ENCODE results near the gene MTR.

The MTR gene

GRCh38 chr1:236795035-236795756, at the start of gene MTR:
Gene MTR (plus strand): TSS chr1:236795292. CDS start chr1:236795704, 412 bp downstream.
- DNase-seq: peak; percentile 100

- DNase-seq: no peak
These were observed 48.3 kb upstream of the MTR start for GRCh38 chr1:236746785-236747184.

GRCh38 chr1:236747311-236747985, 47.6 kb upstream of the MTR start:
- no peak for DNase-seq

- DNase-seq: no peak
These were observed 46.7 kb upstream of the MTR start for GRCh38 chr1:236748268-236748870.

- DNase-seq: no peak
These were observed 44.2 kb upstream of the MTR start for GRCh38 chr1:236750928-236751327.

GRCh38 chr1:236751385-236751784, 43.7 kb upstream of the MTR start:
- no peak for DNase-seq

GRCh38 chr1:236751935-236752334, 43.2 kb upstream of the MTR start:
- DNase-seq: no peak

GRCh38 chr1:236753516-236753915, 41.6 kb upstream of the MTR start:
- peak; percentile 66 for DNase-seq

GRCh38 chr1:236753964-236754363, 41.1 kb upstream of the MTR start:
- DNase-seq: no peak

- DNase-seq: no peak
These were observed 40.4 kb upstream of the MTR start for GRCh38 chr1:236754525-236755210.

GRCh38 chr1:236757640-236758039, 37.5 kb upstream of the MTR start:
- DNase-seq: no peak

- DNase-seq: peak; percentile 56
These were observed 35.7 kb upstream of the MTR start for GRCh38 chr1:236759252-236759859.

GRCh38 chr1:236760480-236760879, 34.6 kb upstream of the MTR start:
- no peak for DNase-seq

- no peak for DNase-seq
These were observed 34.1 kb upstream of the MTR start for GRCh38 chr1:236760986-236761385.

GRCh38 chr1:236761397-236762132, 33.5 kb upstream of the MTR start:
- DNase-seq: no peak

GRCh38 chr1:236762410-236762809, 32.7 kb upstream of the MTR start:
- no peak for DNase-seq

GRCh38 chr1:236765831-236766230, 29.3 kb upstream of the MTR start:
- no peak for DNase-seq

GRCh38 chr1:236766506-236766905, 28.6 kb upstream of the MTR start:
- DNase-seq: peak; percentile 24

GRCh38 chr1:236767276-236767675, 27.8 kb upstream of the MTR start:
- DNase-seq: no peak

GRCh38 chr1:236768601-236769000, 26.5 kb upstream of the MTR start:
- DNase-seq: no peak

GRCh38 chr1:236773919-236774318, 21.2 kb upstream of the MTR start:
- DNase-seq: no peak

GRCh38 chr1:236774926-236775325, 20.2 kb upstream of the MTR start:
- DNase-seq: peak; percentile 44
